A673 (cell line): ENCODE results near the gene FAM83B. TPM values are rescaled to one million over a fixed set of nuclear protein-coding genes. Genes with fewer than 3 reads are reported as not detected.

Experiments used
- BruUV-seq: library from RNA; stranded (reverse); fragments of 400-500 nt; replicated peaks from 2 replicates; lab custom pipeline; 2021; lab: Mats Ljungman, UMichigan
- CTCF ChIA-PET: fragments of 300-600 bp; sonication (Branson Sonifier 250); formaldehyde crosslinking; loops from one replicate; lab custom pipeline; 2022; ENCODE audit warnings: antibody characterized with exemption; lab: Charles Lee
- POLR2A ChIA-PET: fragments of 300-600 bp; sonication (Branson Sonifier 250); formaldehyde crosslinking; loops from one replicate; lab custom pipeline; 2022; ENCODE audit warnings: antibody characterized with exemption; ENCODE audit not compliant: low non-redundant PET; lab: Charles Lee
- DNase-seq: peaks from one replicate; pipeline ENCODE4 v3.0.0-alpha.2; 2015; ENCODE audit warnings: low spot score
- H3K27ac ChIP-seq: fragments of 200-600 bp; sonication (generic); 2 replicates; pipeline ENCODE4 v1.5.1; 2016; ENCODE audit warnings: mixed run types, low read depth, mild to moderate bottlenecking, mixed read lengths, antibody characterized with exemption, low read length; ENCODE audit not compliant: poor library complexity, severe bottlenecking
- H3K27me3 ChIP-seq: fragments of 200-600 bp; sonication (generic); replicated peaks from 2 replicates; pipeline ENCODE4 v1.6.1; 2017; ENCODE audit warnings: mixed run types, low read depth, mild to moderate bottlenecking, mixed read lengths, antibody characterized with exemption, low read length; ENCODE audit not compliant: insufficient read depth, poor library complexity
- H3K36me3 ChIP-seq: fragments of 200-600 bp; sonication (generic); 2 replicates; pipeline ENCODE4 v1.6.1; 2016; ENCODE audit warnings: mixed run types, mild to moderate bottlenecking, mixed read lengths, antibody characterized with exemption, low read length; ENCODE audit not compliant: insufficient read depth, poor library complexity, severe bottlenecking
- H3K4me1 ChIP-seq: fragments of 200-600 bp; sonication (generic); 2 replicates; pipeline ENCODE4 v1.6.1; 2017; ENCODE audit warnings: mixed run types, mild to moderate bottlenecking, mixed read lengths, antibody characterized with exemption, low read length; ENCODE audit not compliant: insufficient read depth, poor library complexity, severe bottlenecking
- H3K4me3 ChIP-seq: fragments of 200-600 bp; sonication (generic); 2 replicates; pipeline ENCODE4 v1.5.1; 2016; ENCODE audit warnings: low read depth, mixed run types, mild to moderate bottlenecking, mixed read lengths, low read length; ENCODE audit not compliant: poor library complexity, severe bottlenecking
- H3K9me3 ChIP-seq: fragments of 200-600 bp; sonication (generic); 2 replicates; pipeline ENCODE4 v1.6.1; 2016; ENCODE audit warnings: mixed run types, low read depth, mild to moderate bottlenecking, mixed read lengths, antibody characterized with exemption, low read length; ENCODE audit not compliant: poor library complexity, severe bottlenecking
- CTCF ChIP-seq: fragments of 300-800, 200-600 bp; sonication (generic); conservative IDR thresholded peaks from 2 replicates; pipeline ENCODE4 v1.5.1; 2017; ENCODE audit warnings: low read depth, mild to moderate bottlenecking, antibody characterized with exemption, low read length, moderate library complexity, mixed read lengths
- EZH2 ChIP-seq: fragments of 200-600 bp; sonication (generic); IDR thresholded peaks from 2 replicates; pipeline ENCODE4 v1.6.1; 2017; ENCODE audit warnings: borderline replicate concordance, low read depth, mild to moderate bottlenecking, mixed read lengths, antibody characterized with exemption, low read length; ENCODE audit not compliant: poor library complexity, severe bottlenecking
- intact Hi-C: fragments of 100-400 bp; cut with micrococcal nuclease; formaldehyde crosslinking; loops from one replicate; pipeline ENCODE4 v1.10.0; 2022; ENCODE audit not compliant: unreplicated experiment
- total RNA-seq: library from RNA; stranded (reverse); gene quantifications from 2 replicates; pipeline ENCODE4 v1.2.3, GENCODE V29; 2021

Gene FAM83B
- total RNA-seq, 1 experiment from 2014 or later, result 0.41 TPM

- ChIA-PET POLR2A (no interaction called here), CTCF (no interaction called here)
- TF ChIP-seq CTCF (no peak), EZH2 (no peak)
- no peaks in the 10 kb centered on the region for H3K9me3 ChIP-seq
- intact Hi-C loops, result no loop called here
- H3K27me3 ChIP-seq, result no peaks in the 10 kb centered on the region
- no peak overlapping the region for H3K4me3 ChIP-seq
- DNase-seq, result no peak
- peaks cover 9% of the 10 kb centered on the region for H3K4me1 ChIP-seq
- no TSS peak for BruUV-seq
- no peaks in the 10 kb centered on the region for H3K36me3 ChIP-seq
- H3K27ac ChIP-seq, result peak overlapping the region; percentile 28
Measured at GRCh38 chr6:54981647-54982046, 135.1 kb downstream of the FAM83B start.

- H3K27me3 ChIP-seq, result no peaks in the 10 kb centered on the region
- no TSS peak for BruUV-seq
- no peaks in the 10 kb centered on the region for H3K9me3 ChIP-seq
- ChIA-PET CTCF (no interaction called here), POLR2A (no interaction called here)
- no peaks in the 10 kb centered on the region for H3K36me3 ChIP-seq
- intact Hi-C loops, result no loop called here
- no peak for TF ChIP-seq CTCF
- no peak for TF ChIP-seq EZH2
- H3K4me3 ChIP-seq, result no peak overlapping the region
- H3K27ac ChIP-seq, result no peak overlapping the region
- H3K4me1 ChIP-seq, result no peaks in the 10 kb centered on the region
- DNase-seq, result no peak
Measured at GRCh38 chr6:54987633-54988290, 141.2 kb downstream of the FAM83B start.

GRCh38 chr6:54988576-54988975 is 142.0 kb downstream of the FAM83B start:
- no peaks in the 10 kb centered on the region for H3K36me3 ChIP-seq
- BruUV-seq, result no TSS peak
- intact Hi-C loops, result no loop called here
- no peaks in the 10 kb centered on the region for H3K27me3 ChIP-seq
- DNase-seq, result no peak
- no peak overlapping the region for H3K4me3 ChIP-seq
- no peaks in the 10 kb centered on the region for H3K9me3 ChIP-seq
- H3K27ac ChIP-seq, result no peak overlapping the region
- CTCF ChIA-PET, result no interaction called here
- POLR2A ChIA-PET, result no interaction called here
- no peaks in the 10 kb centered on the region for H3K4me1 ChIP-seq
- TF ChIP-seq CTCF, result no peak
- no peak for TF ChIP-seq EZH2
